Activated B cell treated with CpG ODN at 0.5 μM for 24 hours (primary cell): Measurements from ENCODE around the gene SPTA1. TPM values are rescaled to one million over a fixed set of nuclear protein-coding genes. Genes with fewer than 3 reads are reported as not detected.

Experiments
- ATAC-seq: fragments of 200-7000 bp; cut with Tn5 transposase; one replicate; pipeline ENCODE4 v1.10.0; 2021; ENCODE audit warnings: low read depth, mild to moderate bottlenecking, moderate library complexity
- CTCF ChIA-PET: fragments of 350-600 bp; sonication (Branson Sonifier 250); formaldehyde crosslinking; loops from one replicate; lab custom pipeline; 2021; ENCODE audit warnings: antibody characterized with exemption; lab: Charles Lee
- POLR2A ChIA-PET: fragments of 350-600 bp; sonication (Branson Sonifier 250); formaldehyde crosslinking; loops from one replicate; lab custom pipeline; 2021; ENCODE audit warnings: antibody characterized with exemption; lab: Charles Lee
- DNase-seq: peaks from one replicate; pipeline ENCODE4 v3.0.0; 2022
- H3K27ac Mint-ChIP-seq: one replicate; pipeline ENCODE4 v1.8.0; 2020; ENCODE audit warnings: mixed read lengths
- H3K27me3 Mint-ChIP-seq: one replicate; pipeline ENCODE4 v1.8.0; 2021; ENCODE audit warnings: mixed read lengths
- H3K36me3 Mint-ChIP-seq: one replicate; pipeline ENCODE4 v1.8.0; 2021; ENCODE audit warnings: low read depth, mixed read lengths
- H3K4me1 Mint-ChIP-seq: one replicate; pipeline ENCODE4 v1.8.0; 2021; ENCODE audit warnings: mixed read lengths
- H3K4me3 Mint-ChIP-seq: one replicate; pipeline ENCODE4 v1.8.0; 2020; ENCODE audit warnings: mild to moderate bottlenecking, mixed read lengths
- H3K9me3 Mint-ChIP-seq: one replicate; pipeline ENCODE4 v1.8.0; 2020; ENCODE audit warnings: mixed read lengths
- intact Hi-C: fragments of 100-400 bp; cut with micrococcal nuclease; formaldehyde crosslinking; loops from one replicate; pipeline ENCODE4 v1.15.1; 2024
- total RNA-seq: library from RNA; stranded (reverse); gene quantifications from 2 replicates; pipeline ENCODE4 v1.2.3, GENCODE V29; 2022
- TF ChIP-seq, protein P1 (sequence below): fragments of 200-600 bp; IDR thresholded peaks from one replicate; pipeline ENCODE4 v1.8.0; 2022; ENCODE audit warnings: antibody characterized with exemption, mild to moderate bottlenecking

SPTA1 gene
- total RNA-seq, 1 donor from 2014 or later: not detected

DNA sequence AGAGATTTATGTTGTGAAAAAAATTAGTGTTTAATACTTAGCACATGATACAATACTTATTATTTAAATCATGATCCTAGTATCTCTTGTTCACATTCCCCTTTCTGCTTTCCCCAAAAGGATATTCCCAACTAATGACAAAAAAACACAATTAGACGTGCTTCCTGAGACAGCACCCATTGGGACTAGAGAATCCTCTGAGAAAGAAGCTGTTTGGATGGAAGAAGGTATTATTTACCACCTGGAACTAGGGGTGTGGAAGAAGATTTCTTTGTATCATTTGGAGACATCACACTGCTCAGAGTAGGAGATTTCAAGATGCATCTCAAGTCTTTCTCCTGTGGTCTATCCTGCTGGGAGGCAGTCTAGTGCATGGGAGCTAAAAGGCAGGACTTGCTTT lies 81.5 kb downstream of the SPTA1 start, which contains the start of gene OR10Z1:
OR10Z1 (plus strand) TSS at position 301 of the 400 bp plus-strand sequence. CDS start 1,171 bp downstream, outside the sequence.
- H3K4me1 Mint-ChIP-seq: no peaks in the 10 kb centered on the region

DNA sequence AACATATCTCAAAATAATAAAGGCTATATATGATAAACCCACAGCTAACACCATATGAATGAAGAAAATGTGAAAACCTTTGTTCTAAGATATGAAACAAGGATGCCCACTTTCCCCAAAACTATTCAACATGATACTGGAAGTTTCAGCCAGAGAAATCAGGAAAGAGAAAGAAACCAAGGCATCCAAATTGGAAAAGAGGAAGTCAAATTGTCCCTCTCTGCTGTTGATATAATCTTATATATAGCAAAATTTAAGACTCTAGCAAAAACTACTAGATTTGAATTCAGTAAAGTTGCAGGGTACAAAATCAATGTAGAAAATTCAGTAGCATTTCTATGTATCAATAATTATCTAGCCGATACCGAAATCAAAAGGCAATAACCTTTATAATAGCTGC lies 85.8 kb downstream of the SPTA1 start:
- Mint-ChIP-seq H3K27me3 (peaks cover 1% of the 10 kb centered on the region), H3K4me1 (no peaks in the 10 kb centered on the region), H3K9me3 (peaks cover 25% of the 10 kb centered on the region), H3K36me3 (peaks cover 6% of the 10 kb centered on the region), H3K27ac (no peak overlapping the region), H3K4me3 (no peak overlapping the region)
- ATAC-seq (no peak), DNase-seq (no peak)
- intact Hi-C loops: no loop called here
- TF ChIP-seq, protein P1, sequence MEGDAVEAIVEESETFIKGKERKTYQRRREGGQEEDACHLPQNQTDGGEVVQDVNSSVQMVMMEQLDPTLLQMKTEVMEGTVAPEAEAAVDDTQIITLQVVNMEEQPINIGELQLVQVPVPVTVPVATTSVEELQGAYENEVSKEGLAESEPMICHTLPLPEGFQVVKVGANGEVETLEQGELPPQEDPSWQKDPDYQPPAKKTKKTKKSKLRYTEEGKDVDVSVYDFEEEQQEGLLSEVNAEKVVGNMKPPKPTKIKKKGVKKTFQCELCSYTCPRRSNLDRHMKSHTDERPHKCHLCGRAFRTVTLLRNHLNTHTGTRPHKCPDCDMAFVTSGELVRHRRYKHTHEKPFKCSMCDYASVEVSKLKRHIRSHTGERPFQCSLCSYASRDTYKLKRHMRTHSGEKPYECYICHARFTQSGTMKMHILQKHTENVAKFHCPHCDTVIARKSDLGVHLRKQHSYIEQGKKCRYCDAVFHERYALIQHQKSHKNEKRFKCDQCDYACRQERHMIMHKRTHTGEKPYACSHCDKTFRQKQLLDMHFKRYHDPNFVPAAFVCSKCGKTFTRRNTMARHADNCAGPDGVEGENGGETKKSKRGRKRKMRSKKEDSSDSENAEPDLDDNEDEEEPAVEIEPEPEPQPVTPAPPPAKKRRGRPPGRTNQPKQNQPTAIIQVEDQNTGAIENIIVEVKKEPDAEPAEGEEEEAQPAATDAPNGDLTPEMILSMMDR: no peak
- CTCF ChIA-PET: no interaction called here
- POLR2A ChIA-PET: no interaction called here

More for the DNA sequence above, 81.5 kb downstream of the SPTA1 start, which contains the start of gene OR10Z1:
- TF ChIP-seq, protein P1: no peak
- Mint-ChIP-seq H3K36me3 (no peaks in the 10 kb centered on the region), H3K9me3 (no peaks in the 10 kb centered on the region), H3K4me3 (no peak within 1 kb of the TSS), H3K27me3 (peaks cover 1% of the 10 kb centered on the region), H3K27ac (no peak within 1 kb of the TSS)
- intact Hi-C loops: no loop called here
- ATAC-seq (no peak), DNase-seq (no peak)
- POLR2A ChIA-PET: no interaction called here
- CTCF ChIA-PET: no interaction called here

DNA sequence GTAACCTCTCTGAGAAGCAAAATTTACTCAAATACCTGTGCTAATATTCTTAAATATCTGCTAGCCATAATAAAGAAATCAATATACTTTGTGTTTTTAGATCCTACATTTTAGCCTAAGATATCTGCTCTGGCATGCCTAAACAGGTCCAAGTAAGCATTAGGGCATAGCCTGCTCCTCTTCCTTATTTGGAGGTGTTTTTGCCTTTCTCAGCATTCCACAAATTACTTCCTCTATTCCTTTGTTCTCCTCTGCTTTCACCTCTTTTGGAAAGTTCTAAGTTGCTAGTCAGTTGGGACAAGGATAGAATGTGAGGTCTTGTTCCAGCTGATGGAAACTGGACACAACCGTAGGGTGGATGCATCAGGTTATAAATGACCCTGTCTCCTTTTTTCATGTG lies 99.6 kb downstream of the SPTA1 start:
- peaks cover 16% of the 10 kb centered on the region for H3K9me3 Mint-ChIP-seq
- H3K4me1 Mint-ChIP-seq: no peaks in the 10 kb centered on the region
- H3K27me3 Mint-ChIP-seq: peaks cover 20% of the 10 kb centered on the region
- H3K36me3 Mint-ChIP-seq: no peaks in the 10 kb centered on the region
- intact Hi-C loops: no loop called here
- H3K27ac Mint-ChIP-seq: no peak overlapping the region
- ATAC-seq (no peak), DNase-seq (no peak)
- no peak overlapping the region for H3K4me3 Mint-ChIP-seq
- TF ChIP-seq, protein P1: no peak
- CTCF ChIA-PET: no interaction called here
- POLR2A ChIA-PET: no interaction called here

DNA sequence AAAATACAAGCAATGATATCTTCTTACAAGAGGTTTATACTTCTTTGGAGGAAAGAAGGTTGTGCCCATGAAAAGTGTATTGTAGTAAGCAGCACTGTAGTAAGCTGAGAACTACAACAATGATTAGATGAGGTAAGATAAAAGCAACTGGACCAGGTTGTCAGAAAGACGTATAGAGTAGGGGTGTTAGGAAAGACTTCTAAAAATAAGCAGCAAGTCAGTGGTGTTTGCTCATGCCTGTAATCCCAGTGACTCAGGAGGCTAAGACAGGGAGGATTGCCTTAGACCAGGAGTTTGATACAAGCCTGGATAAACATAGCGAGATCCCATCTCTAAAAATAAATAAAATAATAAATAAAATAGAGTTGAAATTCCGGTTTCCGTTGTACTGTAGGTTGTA lies 102.6 kb downstream of the SPTA1 start:
- Mint-ChIP-seq H3K9me3 (peaks cover 10% of the 10 kb centered on the region), H3K36me3 (no peaks in the 10 kb centered on the region), H3K4me1 (no peaks in the 10 kb centered on the region), H3K4me3 (no peak overlapping the region), H3K27me3 (peaks cover 17% of the 10 kb centered on the region), H3K27ac (no peak overlapping the region)
- ChIA-PET CTCF (no interaction called here), POLR2A (no interaction called here)
- intact Hi-C loops: no loop called here
- DNase-seq (no peak), ATAC-seq (no peak)
- TF ChIP-seq, protein P1: no peak

DNA sequence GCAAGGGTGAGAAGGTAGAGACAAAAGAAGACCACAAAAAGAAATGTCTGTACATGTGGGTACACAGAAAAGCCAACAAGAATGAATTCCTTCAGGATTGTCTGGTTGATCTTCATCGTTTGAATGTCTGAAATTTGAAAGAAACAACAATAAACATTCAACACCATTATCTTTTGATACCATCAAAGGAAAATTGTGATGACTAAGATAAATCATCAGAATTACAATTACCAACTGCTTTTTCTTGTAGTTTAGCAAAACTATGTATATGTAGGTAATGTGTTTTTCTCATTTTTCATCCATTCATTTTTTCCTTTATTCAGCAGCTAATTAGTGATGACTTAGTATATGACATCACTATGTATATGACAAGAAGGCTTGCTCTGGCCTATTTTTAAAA lies 106.8 kb downstream of the SPTA1 start, which contains the start of gene OR10X1:
OR10X1 (minus strand) TSS at position 167 of the 400 bp plus-strand sequence; CDS start at position 167, 0 bp downstream.
- POLR2A ChIA-PET: no interaction called here
- peaks cover 19% of the 10 kb centered on the region for H3K27me3 Mint-ChIP-seq

More for the DNA sequence above, 106.8 kb downstream of the SPTA1 start, which contains the start of gene OR10X1:
- ATAC-seq: no peak
- H3K4me1 Mint-ChIP-seq: no peaks in the 10 kb centered on the region
- H3K9me3 Mint-ChIP-seq: no peaks in the 10 kb centered on the region
- TF ChIP-seq, protein P1: no peak
- no peak within 1 kb of the TSS for H3K4me3 Mint-ChIP-seq
- H3K27ac Mint-ChIP-seq: no peak within 1 kb of the TSS
- intact Hi-C loops: no loop called here
- CTCF ChIA-PET: no interaction called here
- no peak for DNase-seq
- no peaks in the 10 kb centered on the region for H3K36me3 Mint-ChIP-seq
